Glutamatergic neuron (in vitro differentiated cells): ENCODE measurements around the gene BYSL. TPM values are rescaled to one million over a fixed set of nuclear protein-coding genes. Genes with fewer than 3 reads are reported as not detected.

Source experiments
- DNase-seq: peaks from one replicate; pipeline ENCODE4 v3.0.0; 2022
- H3K27ac Mint-ChIP-seq: one replicate; pipeline ENCODE4 v1.8.0; 2020; ENCODE audit warnings: mild to moderate bottlenecking, mixed read lengths, inconsistent platforms; ENCODE audit not compliant: unreplicated experiment
- H3K27me3 Mint-ChIP-seq: one replicate; pipeline ENCODE4 v1.8.0; 2020; ENCODE audit warnings: mild to moderate bottlenecking, moderate library complexity, mixed read lengths, inconsistent platforms; ENCODE audit not compliant: unreplicated experiment
- H3K36me3 Mint-ChIP-seq: one replicate; pipeline ENCODE4 v1.8.0; 2020; ENCODE audit warnings: mild to moderate bottlenecking, mixed read lengths, inconsistent platforms; ENCODE audit not compliant: unreplicated experiment
- H3K4me1 Mint-ChIP-seq: one replicate; pipeline ENCODE4 v1.8.0; 2020; ENCODE audit warnings: mild to moderate bottlenecking, low read depth, mixed read lengths, inconsistent platforms; ENCODE audit not compliant: unreplicated experiment
- H3K4me3 Mint-ChIP-seq: one replicate; pipeline ENCODE4 v1.8.0; 2020; ENCODE audit warnings: mild to moderate bottlenecking, mixed read lengths, inconsistent platforms; ENCODE audit not compliant: unreplicated experiment
- H3K9me3 Mint-ChIP-seq: one replicate; pipeline ENCODE4 v1.8.0; 2020; ENCODE audit warnings: mild to moderate bottlenecking, moderate library complexity, mixed read lengths, inconsistent platforms; ENCODE audit not compliant: unreplicated experiment
- total RNA-seq: library from RNA; stranded (reverse); fragmentation: NEBNext Ultra II Directional; extraction: Animal tissue kit (Norgen Biotek cat#: 25700); gene quantifications from one replicate; pipeline ENCODE4 v1.2.1, GENCODE V29; 2021; ENCODE audit not compliant: unreplicated experiment
- TF ChIP-seq, protein P1 (sequence below): fragments of 200-600 bp; sonication (generic); IDR thresholded peaks from one replicate; pipeline ENCODE4 v1.5.0; 2021; ENCODE audit not compliant: partially characterized antibody, unreplicated experiment

BYSL gene
- total RNA-seq, 1 donor from 2014 or later, result 36.2 TPM

DNA sequence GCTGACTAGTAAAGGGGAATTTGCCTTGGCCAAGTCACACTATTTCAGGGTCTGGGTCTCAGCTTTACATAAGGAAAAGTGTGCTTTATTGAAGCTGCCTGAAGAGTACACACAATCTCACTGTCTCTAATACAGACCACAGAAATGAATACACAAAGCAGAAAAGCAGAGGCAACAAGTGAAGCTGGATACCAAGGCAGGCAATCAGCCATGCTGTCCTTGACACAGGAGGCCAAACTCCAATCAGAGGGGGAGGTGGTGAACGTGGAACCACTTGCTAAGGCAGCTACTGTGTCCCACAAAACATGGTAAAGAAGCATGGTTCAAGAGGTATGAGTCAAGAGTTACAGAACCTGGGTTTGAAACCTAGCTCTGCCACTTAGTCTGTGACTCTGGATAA is 42.1 kb downstream of the BYSL start:
- H3K27me3 Mint-ChIP-seq, result no peaks in the 10 kb centered on the region
- TF ChIP-seq, protein P1, sequence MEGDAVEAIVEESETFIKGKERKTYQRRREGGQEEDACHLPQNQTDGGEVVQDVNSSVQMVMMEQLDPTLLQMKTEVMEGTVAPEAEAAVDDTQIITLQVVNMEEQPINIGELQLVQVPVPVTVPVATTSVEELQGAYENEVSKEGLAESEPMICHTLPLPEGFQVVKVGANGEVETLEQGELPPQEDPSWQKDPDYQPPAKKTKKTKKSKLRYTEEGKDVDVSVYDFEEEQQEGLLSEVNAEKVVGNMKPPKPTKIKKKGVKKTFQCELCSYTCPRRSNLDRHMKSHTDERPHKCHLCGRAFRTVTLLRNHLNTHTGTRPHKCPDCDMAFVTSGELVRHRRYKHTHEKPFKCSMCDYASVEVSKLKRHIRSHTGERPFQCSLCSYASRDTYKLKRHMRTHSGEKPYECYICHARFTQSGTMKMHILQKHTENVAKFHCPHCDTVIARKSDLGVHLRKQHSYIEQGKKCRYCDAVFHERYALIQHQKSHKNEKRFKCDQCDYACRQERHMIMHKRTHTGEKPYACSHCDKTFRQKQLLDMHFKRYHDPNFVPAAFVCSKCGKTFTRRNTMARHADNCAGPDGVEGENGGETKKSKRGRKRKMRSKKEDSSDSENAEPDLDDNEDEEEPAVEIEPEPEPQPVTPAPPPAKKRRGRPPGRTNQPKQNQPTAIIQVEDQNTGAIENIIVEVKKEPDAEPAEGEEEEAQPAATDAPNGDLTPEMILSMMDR, result no peak
- DNase-seq, result no peak

DNA sequence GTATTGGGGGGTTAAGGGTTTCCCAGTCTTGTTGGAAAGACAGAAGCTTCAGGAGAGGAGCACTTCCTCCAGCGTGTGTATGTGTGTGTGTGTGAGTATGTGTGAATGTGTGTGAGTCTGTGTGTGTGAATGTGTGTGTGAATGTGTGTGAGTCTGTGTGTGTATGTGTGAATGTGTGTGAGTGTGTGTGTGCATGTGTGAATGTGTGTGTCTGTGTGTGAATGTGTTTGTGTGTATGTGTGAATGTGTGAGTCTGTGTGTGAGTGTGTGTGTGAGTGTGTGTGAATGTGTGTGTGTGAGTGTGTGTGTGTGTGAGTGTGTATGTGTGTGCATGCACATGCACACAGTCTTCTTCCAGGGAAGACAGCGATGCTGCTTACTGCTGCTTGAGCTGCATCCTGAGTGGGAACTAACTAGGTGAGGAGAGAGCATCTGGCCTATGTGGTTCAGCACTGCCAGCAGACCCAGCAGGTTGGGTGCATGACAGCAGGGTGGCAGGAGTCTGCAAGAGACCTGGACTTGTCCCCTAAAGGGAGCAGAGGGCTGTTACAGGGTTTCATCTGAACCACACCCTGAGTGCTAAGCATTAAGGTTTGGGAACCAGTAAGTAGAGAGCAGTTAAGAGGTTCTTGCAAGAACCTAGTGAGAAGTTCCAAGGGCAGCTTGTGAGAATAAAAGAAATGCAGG is 43.0 kb downstream of the BYSL start:
- Mint-ChIP-seq H3K9me3 (peaks cover 9% of the 10 kb centered on the region), H3K4me3 (no peak overlapping the region), H3K4me1 (peaks cover 15% of the 10 kb centered on the region), H3K27me3 (no peaks in the 10 kb centered on the region), H3K36me3 (no peaks in the 10 kb centered on the region), H3K27ac (peak overlapping the region; percentile 26)
- TF ChIP-seq, protein P1, result no peak
- no peak for DNase-seq

More for the DNA sequence above, 42.1 kb downstream of the BYSL start:
- H3K9me3 Mint-ChIP-seq, result peaks cover 11% of the 10 kb centered on the region
- no peak overlapping the region for H3K4me3 Mint-ChIP-seq
- no peaks in the 10 kb centered on the region for H3K36me3 Mint-ChIP-seq
- peaks cover 15% of the 10 kb centered on the region for H3K4me1 Mint-ChIP-seq
- H3K27ac Mint-ChIP-seq, result no peak overlapping the region

DNA sequence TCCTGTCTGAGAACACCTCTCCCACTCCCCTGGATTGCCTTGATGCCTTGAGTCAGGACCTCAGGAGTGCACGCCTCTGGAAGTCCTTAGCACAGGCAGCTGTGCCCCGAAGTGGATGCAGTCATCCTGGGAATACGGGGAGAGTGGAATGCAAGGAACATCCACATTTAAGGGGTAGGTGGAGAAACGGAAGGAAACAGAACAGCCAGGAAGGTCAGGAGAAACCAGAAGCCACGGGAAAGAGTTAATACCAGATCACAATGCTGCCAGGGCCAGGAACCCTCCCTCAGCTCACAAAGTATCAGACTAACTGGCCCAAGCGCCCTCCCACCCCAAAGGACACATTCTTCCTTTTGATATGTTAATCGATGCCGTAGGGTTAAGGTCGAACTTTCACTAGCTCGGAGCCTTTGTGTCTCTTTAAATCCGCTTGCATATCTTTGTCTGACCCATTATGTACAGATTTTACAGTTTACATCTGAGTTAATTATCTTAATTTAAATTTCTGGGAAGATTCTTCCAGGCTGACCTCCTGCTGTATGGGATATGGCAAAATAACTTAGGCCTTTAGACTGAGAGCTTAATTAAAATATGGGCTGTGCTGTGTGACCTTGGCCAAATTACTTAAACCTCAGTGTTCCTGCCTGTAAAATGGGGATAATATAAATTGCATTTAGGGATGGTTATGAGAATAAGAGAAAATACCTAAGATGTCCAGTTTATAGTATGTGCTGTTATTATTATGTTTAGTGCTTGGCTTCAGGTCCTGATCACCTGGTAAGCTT is 44.3 kb downstream of the BYSL start:
- H3K4me1 Mint-ChIP-seq, result peaks cover 15% of the 10 kb centered on the region
- peak overlapping the region; percentile 22 for H3K4me3 Mint-ChIP-seq
- DNase-seq, result no peak

DNA sequence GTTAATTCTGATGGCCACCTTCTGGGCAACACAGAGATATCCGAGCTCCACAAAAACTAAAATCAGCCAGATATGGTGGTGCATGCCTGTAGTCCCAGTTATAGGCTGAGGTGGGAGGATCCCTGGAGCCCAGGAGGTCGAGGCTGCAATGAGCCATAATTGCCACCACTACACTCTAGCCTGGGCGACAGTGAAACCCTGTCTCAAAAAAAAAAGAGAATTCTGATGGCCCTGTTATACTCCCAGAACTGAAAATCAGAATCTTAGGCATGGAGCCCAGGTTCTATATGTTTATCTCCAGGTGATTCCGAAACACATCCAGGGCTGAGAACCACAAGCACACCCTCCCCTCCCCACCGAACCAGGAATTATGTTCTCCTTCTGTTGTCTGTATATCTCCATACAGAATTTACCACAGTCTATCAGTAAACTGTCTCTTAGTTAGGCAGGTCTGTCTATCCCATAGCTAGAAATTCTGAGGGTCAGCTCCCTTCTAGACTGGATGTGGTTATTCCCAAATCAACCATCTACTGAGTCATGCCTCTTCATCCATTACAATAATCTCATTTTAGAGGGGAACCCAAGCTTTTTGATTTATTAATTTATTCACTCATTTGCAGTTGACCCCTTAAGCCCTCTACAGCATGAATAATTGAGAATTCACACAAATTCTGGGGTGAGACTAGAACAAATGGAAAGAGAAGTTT is 45.1 kb downstream of the BYSL start:
- H3K27me3 Mint-ChIP-seq, result no peaks in the 10 kb centered on the region
- H3K27ac Mint-ChIP-seq, result no peak overlapping the region
- peaks cover 15% of the 10 kb centered on the region for H3K4me1 Mint-ChIP-seq
- peaks cover 12% of the 10 kb centered on the region for H3K9me3 Mint-ChIP-seq
- DNase-seq, result no peak
- no peaks in the 10 kb centered on the region for H3K36me3 Mint-ChIP-seq
- no peak overlapping the region for H3K4me3 Mint-ChIP-seq
- TF ChIP-seq, protein P1, result no peak

More for the DNA sequence above, 44.3 kb downstream of the BYSL start:
- Mint-ChIP-seq H3K27me3 (no peaks in the 10 kb centered on the region), H3K27ac (no peak overlapping the region), H3K36me3 (no peaks in the 10 kb centered on the region), H3K9me3 (peaks cover 10% of the 10 kb centered on the region)
- TF ChIP-seq, protein P1, result no peak

DNA sequence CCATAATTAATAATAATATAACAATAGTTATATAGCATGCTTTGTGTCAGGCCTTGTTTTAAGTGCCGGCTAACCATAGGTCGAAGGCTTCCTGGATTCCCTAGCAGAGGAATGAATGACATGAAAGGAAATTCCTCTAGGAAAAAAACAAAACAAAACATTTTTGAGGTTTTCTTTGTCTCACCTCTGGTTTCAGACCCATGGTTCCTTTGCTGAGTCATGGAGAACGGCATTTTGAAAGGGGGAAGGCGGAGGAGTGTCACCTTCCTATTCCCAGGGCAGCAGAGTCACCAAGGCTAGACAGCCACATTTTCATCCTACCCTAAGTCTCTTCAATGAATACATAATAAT is 45.6 kb downstream of the BYSL start:
- H3K4me1 Mint-ChIP-seq, result peaks cover 15% of the 10 kb centered on the region
- peaks cover 8% of the 10 kb centered on the region for H3K9me3 Mint-ChIP-seq
- H3K4me3 Mint-ChIP-seq, result no peak overlapping the region
- TF ChIP-seq, protein P1, result no peak
- no peaks in the 10 kb centered on the region for H3K36me3 Mint-ChIP-seq
- no peak overlapping the region for H3K27ac Mint-ChIP-seq
- H3K27me3 Mint-ChIP-seq, result no peaks in the 10 kb centered on the region
- no peak for DNase-seq
